GM18526 (cell line): Measurements from ENCODE around the gene SDC1.

Source experiments
- POLR2A ChIP-seq: IDR thresholded peaks from 3 replicates; pipeline ENCODE4 v1.6.1; 2011; ENCODE audit not compliant: insufficient read length; ENCODE audit errors: extremely low read depth

Gene SDC1

DNA sequence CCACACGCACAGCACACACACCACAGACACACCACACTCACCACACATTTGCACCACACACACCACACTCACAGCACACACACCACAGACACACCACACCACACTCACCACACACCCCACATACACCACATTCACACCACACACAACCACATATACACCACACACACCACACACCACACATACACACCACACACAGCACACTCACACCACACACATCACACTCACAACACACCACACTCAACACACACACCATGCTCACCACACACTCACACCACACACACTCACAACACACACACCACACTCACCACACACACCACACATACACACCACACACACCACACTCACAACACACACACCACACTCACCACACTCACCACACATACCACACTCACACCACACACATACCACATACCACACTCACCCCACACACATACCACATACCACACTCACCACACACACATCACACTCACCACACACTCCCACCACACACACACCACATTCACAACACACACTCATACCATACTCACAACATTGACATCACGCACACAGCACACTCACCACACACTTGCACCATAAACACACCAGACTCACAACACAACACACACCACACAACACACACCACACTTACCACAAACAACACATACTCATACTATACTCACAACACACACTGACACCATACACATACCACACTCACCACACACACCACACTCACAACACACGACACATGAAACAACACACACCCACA lies 60.0 kb downstream of the SDC1 start:
- TF ChIP-seq POLR2A = no peak

DNA sequence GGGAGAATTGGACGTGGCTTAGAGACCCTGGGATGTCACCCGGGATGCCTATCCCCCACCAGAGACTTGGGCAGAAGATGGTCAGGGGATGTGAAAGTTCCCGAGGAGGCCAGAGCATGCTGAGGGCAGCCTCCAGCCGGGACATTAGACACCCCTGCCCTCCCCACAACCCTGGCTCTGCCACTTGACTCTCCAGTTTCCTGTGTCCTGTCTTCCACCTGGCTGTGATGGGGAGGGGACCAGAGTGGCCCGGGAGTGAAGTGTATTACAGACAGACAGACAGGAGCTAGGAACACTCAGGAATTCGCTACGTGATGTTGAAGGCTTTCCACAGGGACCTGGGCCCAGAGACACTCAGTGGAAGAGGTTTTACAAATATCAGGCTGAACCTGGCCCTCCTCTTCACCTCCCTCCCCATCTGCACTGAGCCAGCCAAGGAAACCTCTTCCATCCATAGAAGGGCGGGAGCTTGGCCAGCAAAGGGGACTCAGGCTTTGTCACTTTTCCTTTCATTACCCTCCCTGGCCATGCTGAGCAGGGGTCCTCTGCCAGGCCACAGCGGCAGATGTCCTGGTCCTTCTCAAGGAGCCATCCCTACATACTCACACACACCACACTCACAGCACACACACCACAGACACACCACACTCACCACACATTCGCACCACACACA lies 60.7 kb downstream of the SDC1 start:
- no peak for TF ChIP-seq POLR2A

DNA sequence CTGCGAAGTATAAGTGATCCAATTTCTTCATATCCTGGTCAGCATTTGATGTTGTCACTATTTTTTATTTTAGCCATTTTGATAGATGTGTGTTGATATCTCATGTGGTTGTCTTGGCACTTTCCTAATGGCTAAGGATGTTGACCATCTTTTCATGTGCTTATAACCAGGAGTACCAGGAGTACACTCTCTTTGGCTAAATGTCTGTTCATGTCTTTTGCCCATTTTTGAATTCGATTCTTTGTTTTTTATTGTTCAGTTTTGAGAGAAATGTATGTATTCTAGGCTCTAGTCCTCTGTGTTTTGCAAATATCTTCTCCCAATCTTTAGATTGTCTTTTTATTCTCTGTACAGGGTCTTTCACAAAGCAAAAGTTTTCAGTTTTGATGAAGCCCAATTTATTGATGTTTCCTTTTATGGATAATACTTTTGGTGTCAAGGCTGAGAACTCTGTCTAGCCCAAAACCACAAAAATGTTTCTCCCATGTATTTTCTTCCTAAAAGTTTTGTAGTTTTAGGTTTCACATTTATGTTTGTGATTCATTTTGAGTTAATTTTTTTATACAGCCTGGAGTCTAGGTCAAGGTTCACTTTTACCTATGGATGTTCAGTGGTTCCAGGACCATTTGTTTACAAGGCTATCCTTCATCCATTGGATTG lies 65.4 kb downstream of the SDC1 start:
- no peak for TF ChIP-seq POLR2A

DNA sequence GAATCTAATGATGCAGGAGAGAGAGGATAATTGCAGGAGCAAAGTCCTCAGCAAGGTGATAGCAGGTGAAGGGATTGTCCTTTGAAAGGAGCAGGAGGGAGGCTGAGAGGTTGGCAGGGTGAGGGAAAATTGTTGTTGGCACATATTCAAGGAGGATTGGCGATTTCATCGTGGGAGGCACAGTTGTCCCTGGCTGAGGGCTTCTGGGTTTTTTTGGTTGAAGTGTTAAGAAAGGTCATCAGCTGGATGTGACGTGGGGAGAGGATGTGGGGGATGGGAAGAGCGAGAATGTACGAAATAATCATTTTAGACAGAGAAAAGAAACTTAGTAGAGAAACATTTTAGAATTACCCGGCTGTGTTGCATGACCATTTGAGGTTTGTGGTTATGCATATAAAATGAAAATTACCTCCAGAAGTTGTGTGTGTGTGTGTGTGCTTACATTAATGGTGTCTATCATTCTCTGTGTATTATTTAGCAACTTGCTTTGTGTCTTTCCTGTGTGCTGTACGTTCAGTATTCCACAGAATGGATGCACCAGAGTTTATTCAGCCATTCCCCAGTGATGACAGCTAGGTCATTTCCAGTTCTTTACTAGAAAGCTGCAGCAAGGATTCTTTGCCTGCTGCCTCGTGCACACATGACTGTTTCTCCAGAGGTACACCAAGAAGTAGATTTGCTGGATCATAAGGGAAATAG lies 67.6 kb downstream of the SDC1 start:
- TF ChIP-seq POLR2A = no peak

DNA sequence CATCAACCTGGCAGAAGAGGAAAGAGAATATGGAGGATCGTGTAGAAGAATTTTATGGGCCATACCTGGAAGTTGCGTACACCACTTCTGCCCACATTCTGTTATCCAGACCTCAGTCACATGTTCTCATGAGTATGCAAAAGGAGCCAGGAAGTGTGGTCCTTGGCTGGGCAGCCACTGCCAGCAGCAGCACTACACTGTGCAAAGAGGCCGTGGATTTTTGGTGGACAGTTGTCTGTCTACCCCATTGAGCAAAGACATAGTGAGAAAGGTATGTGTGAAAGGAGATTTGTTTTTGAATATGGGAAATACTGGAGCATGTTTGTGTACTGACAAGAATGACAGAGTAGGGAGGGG lies 68.1 kb downstream of the SDC1 start:
- no peak for TF ChIP-seq POLR2A

DNA sequence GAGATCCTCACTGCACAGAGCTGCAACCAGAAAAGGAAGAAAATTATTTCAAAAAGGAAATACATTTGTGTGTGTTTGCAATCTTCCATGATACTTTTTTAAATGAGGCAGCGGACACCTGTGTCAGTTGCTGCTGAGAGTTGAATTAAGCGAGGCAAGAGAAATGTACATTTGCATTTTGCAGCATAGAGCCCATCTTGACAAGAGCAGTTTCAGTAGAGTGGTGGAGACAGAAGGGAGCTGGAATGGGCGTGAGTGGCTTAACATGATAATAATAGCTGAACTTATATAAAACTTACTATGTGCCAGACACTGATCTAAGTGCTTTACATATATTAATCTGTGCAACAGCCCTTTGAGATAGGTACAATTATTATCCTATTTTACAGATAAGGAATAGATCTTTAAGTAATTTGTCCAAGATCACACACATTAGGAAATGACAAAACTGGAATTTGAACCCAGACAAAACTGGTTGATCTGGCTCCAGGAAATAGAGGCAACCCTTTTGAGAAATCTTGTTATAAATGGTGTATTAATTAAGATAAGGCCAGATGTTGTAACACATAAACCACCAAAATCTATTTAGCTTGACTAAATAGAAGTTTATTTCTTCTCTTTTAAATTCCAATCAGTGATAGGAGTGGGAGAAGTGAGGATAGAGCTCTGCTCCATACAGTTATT lies 68.7 kb downstream of the SDC1 start:
- no peak for TF ChIP-seq POLR2A

DNA sequence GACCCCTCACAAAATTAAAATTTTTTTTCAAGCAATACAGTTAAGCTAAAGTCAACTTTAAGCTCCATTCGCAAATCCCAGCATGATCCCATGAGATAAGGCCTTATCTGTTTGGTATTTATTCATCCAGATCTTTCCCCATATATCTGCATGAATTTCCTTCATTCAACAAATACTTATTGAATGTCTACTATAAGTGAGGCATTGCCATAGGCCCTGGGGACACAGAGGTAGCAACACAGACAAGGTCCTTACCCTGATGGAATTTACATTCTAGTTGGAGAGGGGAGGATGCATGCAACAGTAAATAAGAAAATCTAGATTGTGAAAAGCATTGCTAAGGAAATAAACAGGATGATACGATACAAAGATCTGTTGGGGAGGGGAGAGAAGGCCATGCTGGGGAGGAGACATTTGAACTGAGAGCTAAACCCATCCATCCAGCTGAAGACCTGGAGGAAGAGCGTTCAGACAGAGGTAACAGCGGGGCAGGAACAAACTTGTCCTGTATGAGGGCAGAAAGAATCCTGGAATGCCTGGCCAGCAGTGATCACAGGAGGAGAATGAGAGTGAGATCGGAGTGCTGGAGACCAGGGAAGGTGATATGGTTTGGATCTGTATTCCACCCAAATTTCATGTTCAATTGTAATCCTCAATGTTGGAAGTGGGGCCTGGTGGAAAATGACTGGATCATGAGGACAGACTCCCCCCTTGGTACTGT lies 71.6 kb downstream of the SDC1 start:
- no peak for TF ChIP-seq POLR2A

DNA sequence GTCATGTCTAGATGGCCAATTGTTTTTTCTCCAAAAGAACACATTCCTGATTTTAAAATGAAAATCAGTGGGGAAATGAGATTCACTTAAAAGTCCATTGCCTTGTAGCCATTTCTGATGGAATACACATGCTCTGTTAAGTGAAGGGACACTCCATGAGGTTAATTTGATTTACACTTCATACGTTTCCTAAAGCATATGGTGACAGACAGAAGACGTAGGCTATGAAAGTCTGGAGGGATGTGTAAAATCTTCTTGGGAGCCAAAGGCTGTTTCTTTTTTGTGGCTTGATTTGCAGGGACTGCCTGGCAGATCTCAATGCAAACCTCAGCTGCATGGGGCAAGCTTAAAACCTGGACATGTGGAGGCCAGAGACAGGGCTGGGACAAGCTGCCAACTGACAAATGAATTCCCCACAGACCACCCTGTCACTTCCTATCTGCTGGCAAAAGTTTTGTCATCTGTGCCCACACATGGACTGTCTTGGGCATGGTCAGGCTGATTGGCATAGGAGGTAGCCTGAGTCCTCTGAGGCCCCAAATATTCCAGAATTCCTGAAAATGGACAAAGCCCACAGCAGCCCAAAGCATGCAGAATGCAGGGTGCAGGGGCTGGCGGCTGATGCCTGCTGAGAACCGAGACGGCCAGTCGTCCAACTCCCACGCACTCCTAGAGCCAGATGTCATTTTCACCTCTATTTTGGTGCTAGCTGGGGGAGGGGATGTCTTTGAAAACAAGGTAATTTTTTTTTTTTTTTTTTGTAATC lies 73.9 kb downstream of the SDC1 start:
- TF ChIP-seq POLR2A = no peak
